ENCODE measurements around the gene DAB2.

DNA sequence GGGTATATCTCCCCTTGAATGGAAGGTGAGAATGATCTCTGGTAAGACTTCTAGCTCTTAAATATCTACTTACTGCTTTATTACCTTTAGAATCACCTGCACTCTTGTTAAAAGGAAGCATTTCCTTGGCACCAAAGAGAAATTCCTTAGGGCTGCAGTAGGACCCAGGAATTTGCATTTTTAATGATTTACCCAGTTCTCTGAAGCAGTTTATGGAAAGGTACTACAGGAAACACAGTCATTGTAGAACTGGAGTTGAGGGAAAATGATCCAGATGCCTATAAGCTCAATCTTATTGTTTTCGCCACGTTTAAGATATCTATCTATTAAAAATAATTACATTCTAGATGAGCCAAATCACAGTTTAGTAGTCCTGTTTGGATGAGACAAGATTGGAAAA lies 51.0 kb downstream of the DAB2 start:
- TF ChIP-seq POLR2AphosphoS5 (IDR thresholded peaks at IDR 0.05): no peak
- TF ChIP-seq, protein P1, sequence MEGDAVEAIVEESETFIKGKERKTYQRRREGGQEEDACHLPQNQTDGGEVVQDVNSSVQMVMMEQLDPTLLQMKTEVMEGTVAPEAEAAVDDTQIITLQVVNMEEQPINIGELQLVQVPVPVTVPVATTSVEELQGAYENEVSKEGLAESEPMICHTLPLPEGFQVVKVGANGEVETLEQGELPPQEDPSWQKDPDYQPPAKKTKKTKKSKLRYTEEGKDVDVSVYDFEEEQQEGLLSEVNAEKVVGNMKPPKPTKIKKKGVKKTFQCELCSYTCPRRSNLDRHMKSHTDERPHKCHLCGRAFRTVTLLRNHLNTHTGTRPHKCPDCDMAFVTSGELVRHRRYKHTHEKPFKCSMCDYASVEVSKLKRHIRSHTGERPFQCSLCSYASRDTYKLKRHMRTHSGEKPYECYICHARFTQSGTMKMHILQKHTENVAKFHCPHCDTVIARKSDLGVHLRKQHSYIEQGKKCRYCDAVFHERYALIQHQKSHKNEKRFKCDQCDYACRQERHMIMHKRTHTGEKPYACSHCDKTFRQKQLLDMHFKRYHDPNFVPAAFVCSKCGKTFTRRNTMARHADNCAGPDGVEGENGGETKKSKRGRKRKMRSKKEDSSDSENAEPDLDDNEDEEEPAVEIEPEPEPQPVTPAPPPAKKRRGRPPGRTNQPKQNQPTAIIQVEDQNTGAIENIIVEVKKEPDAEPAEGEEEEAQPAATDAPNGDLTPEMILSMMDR (IDR thresholded peaks at IDR 0.05): no peak

All from breast epithelium (tissue), 3 donors.